Ovary (tissue), 9 donors: ENCODE data around the gene SAP30BP. TPM values are rescaled to one million over a fixed set of nuclear protein-coding genes. Genes with fewer than 3 reads are reported as not detected.

Experiments used
- DNase-seq, 5 donors: peaks; one replicate each; pipeline ENCODE4 v3.0.0-alpha.2; 2019 to 2020
- H3K27ac ChIP-seq, 2 donors: fragments of 200-600 bp; one replicate each; pipeline versions ENCODE4 v1.5.1 to v1.8.0; 2019 to 2022
- H3K27me3 ChIP-seq: fragments of 200-600 bp; one replicate; pipeline ENCODE4 v1.8.0; 2022
- H3K36me3 ChIP-seq: fragments of 200-600 bp; sonication (generic); one replicate; pipeline ENCODE4 v1.5.1; 2019
- H3K4me1 ChIP-seq: one replicate; pipeline ENCODE4 v1.8.1; 2013; ENCODE audit warnings: mild to moderate bottlenecking, moderate library complexity; ENCODE audit not compliant: insufficient read depth
- H3K4me3 ChIP-seq: fragments of 200-600 bp; sonication (generic); one replicate; pipeline ENCODE4 v1.5.1; 2017
- H3K9me3 ChIP-seq, 2 donors: fragments of 200-600 bp in 1 of 2; sonication (generic) in 1 of 2; one replicate each; pipeline versions ENCODE4 v1.5.1 to v1.8.1; 2013 to 2019; ENCODE audit warnings: mild to moderate bottlenecking in 1 of 2, moderate library complexity in 1 of 2
- CTCF ChIP-seq, 3 donors: fragments of 450-650 bp in 2 of 3; fragments of 200-600 bp in 1 of 3; IDR thresholded peaks; one replicate each; pipeline versions ENCODE4 v1.5.1 to v1.8.0; 2016 to 2022; ENCODE audit warnings: antibody characterized with exemption in 3 of 3, mild to moderate bottlenecking in 1 of 3
- EP300 ChIP-seq: sonication (generic); formaldehyde crosslinking; IDR thresholded peaks from one replicate; pipeline ENCODE4 v1.6.1; 2017; ENCODE audit warnings: antibody characterized with exemption
- POLR2A ChIP-seq: fragments of 450-650 bp; IDR thresholded peaks from one replicate; pipeline ENCODE4 v1.6.1; 2017; ENCODE audit warnings: antibody characterized with exemption, mild to moderate bottlenecking, moderate library complexity
- WGBS, 3 donors: extraction: QIAGEN DNeasy Blood & Tissue Kit in 1 of 3; methylation state at CpG; one replicate each; pipeline versions ENCODE4 v1.1.5 to v1.1.7; 2013 to 2017; 5-methylcytosine and 5-hydroxymethylcytosine counted together
- intact Hi-C, 4 donors: fragments of 100-400 bp; cut with DNase I; formaldehyde crosslinking; loops; one replicate each; pipeline versions ENCODE4 v1.11.0 to v1.15.1; 2022 to 2023
- polyA plus RNA-seq, 2 donors: library from polyadenylated mRNA; stranded (reverse); fragments of 200-250 nt in 1 of 2; fragments of 350-450 nt in 1 of 2; fragmentation: Illumina TruSeq in 1 of 2; extraction: RNeasy Lipid Tissue Mini Kit (QIAGEN cat#74804) in 1 of 2; gene quantifications; one replicate each; pipeline ENCODE4 v1.2.3, GENCODE V29; 2013 to 2014
- total RNA-seq, 7 donors: library from RNA; depleted of rRNA in 2 of 7; stranded (reverse); fragments of >200 nt in 2 of 7; fragmentation: NEBNext Ultra II Directional in 3 of 7; extraction: Animal tissue kit (Norgen Biotek cat#: 25700) in 3 of 7; gene quantifications; one replicate each; pipeline versions ENCODE4 v1.1.0 to v1.2.4, GENCODE V29; 2016 to 2023
- donor health status: DM: no; HTN: no; CAD: no; lungs with moderate emphysema.
- donor health status: DM: no; HTN: no; CAD: no.
- donor health status: Bipolar disorder and iron deficiency.
- donor health status: DM: yes; HTN: yes; CAD: no.
- donor health status: DM: no; HTN: no; CAD: no.
- donor health status: DM: yes; HTN: yes; CAD: no.

Gene SAP30BP
- total and polyA plus RNA-seq, 9 donors: 54.8 to 89.1 (median 81.7) TPM

GRCh38 chr17:75652934-75653549, 14.1 kb upstream of the SAP30BP start:
- Histone ChIP-seq H3K9me3 (no peaks in the 10 kb centered on the region), H3K27ac (no peak overlapping the region), H3K36me3 (no peaks in the 10 kb centered on the region), H3K4me3 (no peak overlapping the region), H3K27me3 (no peaks in the 10 kb centered on the region), H3K4me1 (no peaks in the 10 kb centered on the region)
- 55 to 62% (median 61%) methylated on average over 6 of the region's 6 CpGs for WGBS, 3 donors
- intact Hi-C loops: no loop called here
- TF ChIP-seq POLR2A (no peak), EP300 (no peak), CTCF (IDR thresholded peaks at IDR 0.05) (no peak)
- peak in 1 of 5 donors; percentile 36 for DNase-seq

GRCh38 chr17:75654176-75654575, 13.0 kb upstream of the SAP30BP start:
- WGBS, 3 donors: 29 to 32% (median 29%) methylated on average over 2 of the region's 2 CpGs
- Histone ChIP-seq H3K27me3 (no peaks in the 10 kb centered on the region), H3K36me3 (no peaks in the 10 kb centered on the region), H3K27ac (no peak overlapping the region), H3K4me1 (no peaks in the 10 kb centered on the region), H3K4me3 (no peak overlapping the region), H3K9me3 (no peaks in the 10 kb centered on the region)
- TF ChIP-seq CTCF (IDR thresholded peaks at IDR 0.05): no peak
- no peak for TF ChIP-seq POLR2A
- no peak for TF ChIP-seq EP300
- peak in 1 of 5 donors; percentile 3 for DNase-seq
- intact Hi-C loops: no loop called here

- intact Hi-C loops: no loop called here
- DNase-seq: peak in 1 of 5 donors; percentile 8
- no peaks in the 10 kb centered on the region for H3K9me3 ChIP-seq
- no peaks in the 10 kb centered on the region for H3K36me3 ChIP-seq
- no peaks in the 10 kb centered on the region for H3K4me1 ChIP-seq
- no peak overlapping the region for H3K27ac ChIP-seq
- no peak for TF ChIP-seq CTCF (IDR thresholded peaks at IDR 0.05)
- TF ChIP-seq POLR2A: no peak
- no peak for TF ChIP-seq EP300
- H3K27me3 ChIP-seq: no peaks in the 10 kb centered on the region
- WGBS, 3 donors: 73 to 82% (median 76%) methylated on average over 5 of the region's 5 CpGs
- H3K4me3 ChIP-seq: no peak overlapping the region
These were observed 8.9 kb upstream of the SAP30BP start for GRCh38 chr17:75658237-75658636.

GRCh38 chr17:75661531-75661930, 5.6 kb upstream of the SAP30BP start:
- WGBS, 3 donors: 85 to 94% (median 93%) methylated on average over 4 of the region's 4 CpGs
- peak in 1 of 5 donors; percentile 3 for DNase-seq
- H3K36me3 ChIP-seq: no peaks in the 10 kb centered on the region
- no peaks in the 10 kb centered on the region for H3K27me3 ChIP-seq
- intact Hi-C loops: no loop called here
- no peak overlapping the region for H3K27ac ChIP-seq
- no peaks in the 10 kb centered on the region for H3K9me3 ChIP-seq
- no peak overlapping the region for H3K4me3 ChIP-seq
- TF ChIP-seq EP300: no peak
- H3K4me1 ChIP-seq: peaks cover 5% of the 10 kb centered on the region

- Histone ChIP-seq H3K36me3 (no peaks in the 10 kb centered on the region), H3K27me3 (no peaks in the 10 kb centered on the region), H3K4me3 (no peak overlapping the region), H3K27ac (no peak overlapping the region), H3K9me3 (no peaks in the 10 kb centered on the region), H3K4me1 (peaks cover 5% of the 10 kb centered on the region)
- WGBS, 3 donors: 93 to 96% (median 93%) methylated on average over 9 of the region's 9 CpGs
- intact Hi-C loops: no loop called here
- peak in 1 of 5 donors; percentile 13 for DNase-seq
- no peak for TF ChIP-seq CTCF (IDR thresholded peaks at IDR 0.05)
- no peak for TF ChIP-seq EP300
- no peak for TF ChIP-seq POLR2A
These were observed 4.6 kb upstream of the SAP30BP start for GRCh38 chr17:75662511-75662910.
